Upper lobe of right lung (tissue), 1 donor: ENCODE data around the gene OR6V1. TPM values are rescaled to one million over a fixed set of nuclear protein-coding genes. Genes with fewer than 3 reads are reported as not detected.
"Not testable (repeated sequence)": the region's sequence is repeated elsewhere in the genome, so short reads cannot be mapped to it uniquely, and the experiment has no call there.

ENCODE experiments used
- ATAC-seq: fragments of 200-7000 bp; cut with Tn5 transposase; one replicate; pipeline ENCODE4 v1.9.1; 2020; ENCODE audit warnings: mild to moderate bottlenecking, moderate library complexity
- DNase-seq: peaks from one replicate; pipeline ENCODE4 v3.0.0-alpha.2; 2020
- H3K27ac ChIP-seq: fragments of 200-600 bp; one replicate; pipeline ENCODE4 v1.8.0; 2022
- H3K27me3 ChIP-seq: fragments of 200-600 bp; one replicate; pipeline ENCODE4 v1.8.0; 2022; ENCODE audit warnings: mild to moderate bottlenecking
- H3K36me3 ChIP-seq: fragments of 200-600 bp; one replicate; pipeline ENCODE4 v1.8.0; 2022
- H3K4me1 ChIP-seq: fragments of 200-600 bp; one replicate; pipeline ENCODE4 v1.8.0; 2022
- H3K4me3 ChIP-seq: fragments of 200-600 bp; one replicate; pipeline ENCODE4 v1.8.0; 2022; ENCODE audit warnings: mild to moderate bottlenecking
- H3K9me3 ChIP-seq: fragments of 200-600 bp; one replicate; pipeline ENCODE4 v1.8.0; 2022
- intact Hi-C: fragments of 100-400 bp; cut with DNase I; formaldehyde crosslinking; loops from one replicate; pipeline ENCODE4 v1.11.0; 2022
- total RNA-seq: library from RNA; stranded (reverse); fragmentation: NEBNext Ultra II Directional; extraction: Animal tissue kit (Norgen Biotek cat#: 25700); gene quantifications from one replicate; pipeline ENCODE4 v1.2.1, GENCODE V29; 2021
- TF ChIP-seq, protein P1 (sequence below): fragments of 200-600 bp; IDR thresholded peaks from one replicate; pipeline ENCODE4 v1.8.0; 2022; ENCODE audit warnings: antibody characterized with exemption
- donor health status: DM: no; HTN: yes; CAD: no; lungs with severe emphysema.

Gene OR6V1
- total RNA-seq, 1 donor from 2014 or later, result not detected

- Histone ChIP-seq H3K4me3 (no peak overlapping the region), H3K27me3 (no peaks in the 10 kb centered on the region), H3K27ac (no peak overlapping the region), H3K9me3 (no peaks in the 10 kb centered on the region), H3K4me1 (no peaks in the 10 kb centered on the region), H3K36me3 (no peaks in the 10 kb centered on the region)
- TF ChIP-seq, protein P1, sequence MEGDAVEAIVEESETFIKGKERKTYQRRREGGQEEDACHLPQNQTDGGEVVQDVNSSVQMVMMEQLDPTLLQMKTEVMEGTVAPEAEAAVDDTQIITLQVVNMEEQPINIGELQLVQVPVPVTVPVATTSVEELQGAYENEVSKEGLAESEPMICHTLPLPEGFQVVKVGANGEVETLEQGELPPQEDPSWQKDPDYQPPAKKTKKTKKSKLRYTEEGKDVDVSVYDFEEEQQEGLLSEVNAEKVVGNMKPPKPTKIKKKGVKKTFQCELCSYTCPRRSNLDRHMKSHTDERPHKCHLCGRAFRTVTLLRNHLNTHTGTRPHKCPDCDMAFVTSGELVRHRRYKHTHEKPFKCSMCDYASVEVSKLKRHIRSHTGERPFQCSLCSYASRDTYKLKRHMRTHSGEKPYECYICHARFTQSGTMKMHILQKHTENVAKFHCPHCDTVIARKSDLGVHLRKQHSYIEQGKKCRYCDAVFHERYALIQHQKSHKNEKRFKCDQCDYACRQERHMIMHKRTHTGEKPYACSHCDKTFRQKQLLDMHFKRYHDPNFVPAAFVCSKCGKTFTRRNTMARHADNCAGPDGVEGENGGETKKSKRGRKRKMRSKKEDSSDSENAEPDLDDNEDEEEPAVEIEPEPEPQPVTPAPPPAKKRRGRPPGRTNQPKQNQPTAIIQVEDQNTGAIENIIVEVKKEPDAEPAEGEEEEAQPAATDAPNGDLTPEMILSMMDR, result no peak
- no peak for DNase-seq
- intact Hi-C loops, result no loop called here
- ATAC-seq, result no peak
Measured at GRCh38 chr7:143069912-143070500, 17.9 kb downstream of the OR6V1 start.

- Histone ChIP-seq H3K27me3 (no peaks in the 10 kb centered on the region), H3K9me3 (no peaks in the 10 kb centered on the region), H3K27ac (no peak overlapping the region), H3K4me1 (no peaks in the 10 kb centered on the region), H3K4me3 (no peak overlapping the region), H3K36me3 (no peaks in the 10 kb centered on the region)
- TF ChIP-seq, protein P1, result no peak
- ATAC-seq (no peak), DNase-seq (no peak)
- intact Hi-C loops, result no loop called here
Measured at GRCh38 chr7:143073556-143073955, 21.4 kb downstream of the OR6V1 start.

DNA sequence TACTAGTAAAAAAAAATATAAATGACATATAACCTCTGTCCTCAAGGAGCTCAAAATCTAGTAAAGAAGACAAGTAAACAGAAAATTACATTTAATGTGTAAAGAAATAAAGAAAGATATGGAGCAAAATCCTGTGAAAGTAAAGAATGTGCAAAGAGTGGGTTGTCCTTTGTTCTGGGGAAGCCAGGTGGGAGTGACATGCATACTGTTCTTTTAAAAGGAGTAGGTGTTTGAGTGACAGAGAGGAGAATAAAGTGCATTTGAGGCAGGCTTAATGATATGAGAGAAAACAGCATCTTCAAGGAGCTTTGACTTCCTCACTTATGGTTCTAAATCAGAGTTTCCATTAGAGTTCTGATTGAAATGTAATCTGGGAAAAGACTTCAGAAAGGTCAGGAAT, 22.0 kb downstream of the OR6V1 start:
- ATAC-seq, result no peak
- intact Hi-C loops, result no loop called here

GRCh38 chr7:143085109-143085508, 33.0 kb downstream of the OR6V1 start:
- intact Hi-C loops, result no loop called here
- Histone ChIP-seq H3K9me3 (no peaks in the 10 kb centered on the region), H3K27me3 (no peaks in the 10 kb centered on the region), H3K36me3 (no peaks in the 10 kb centered on the region), H3K4me3 (no peak overlapping the region), H3K4me1 (no peaks in the 10 kb centered on the region), H3K27ac (no peak overlapping the region)
- DNase-seq, result no peak
- ATAC-seq, result no peak
- TF ChIP-seq, protein P1, result no peak

More for the DNA sequence above, 22.0 kb downstream of the OR6V1 start:
- H3K36me3 ChIP-seq, result no peaks in the 10 kb centered on the region
- H3K27me3 ChIP-seq, result no peaks in the 10 kb centered on the region
- no peak overlapping the region for H3K27ac ChIP-seq
- H3K4me3 ChIP-seq, result no peak overlapping the region
- TF ChIP-seq, protein P1, result no peak
- H3K9me3 ChIP-seq, result no peaks in the 10 kb centered on the region
- no peaks in the 10 kb centered on the region for H3K4me1 ChIP-seq
- DNase-seq, result no peak

- ATAC-seq, H3K27me3 ChIP-seq, H3K4me3 ChIP-seq, DNase-seq, intact Hi-C loops, H3K4me1 ChIP-seq, H3K27ac ChIP-seq, H3K36me3 ChIP-seq, H3K9me3 ChIP-seq: not testable (repeated sequence)
Measured at GRCh38 chr7:143085610-143086009, 33.5 kb downstream of the OR6V1 start.

DNA sequence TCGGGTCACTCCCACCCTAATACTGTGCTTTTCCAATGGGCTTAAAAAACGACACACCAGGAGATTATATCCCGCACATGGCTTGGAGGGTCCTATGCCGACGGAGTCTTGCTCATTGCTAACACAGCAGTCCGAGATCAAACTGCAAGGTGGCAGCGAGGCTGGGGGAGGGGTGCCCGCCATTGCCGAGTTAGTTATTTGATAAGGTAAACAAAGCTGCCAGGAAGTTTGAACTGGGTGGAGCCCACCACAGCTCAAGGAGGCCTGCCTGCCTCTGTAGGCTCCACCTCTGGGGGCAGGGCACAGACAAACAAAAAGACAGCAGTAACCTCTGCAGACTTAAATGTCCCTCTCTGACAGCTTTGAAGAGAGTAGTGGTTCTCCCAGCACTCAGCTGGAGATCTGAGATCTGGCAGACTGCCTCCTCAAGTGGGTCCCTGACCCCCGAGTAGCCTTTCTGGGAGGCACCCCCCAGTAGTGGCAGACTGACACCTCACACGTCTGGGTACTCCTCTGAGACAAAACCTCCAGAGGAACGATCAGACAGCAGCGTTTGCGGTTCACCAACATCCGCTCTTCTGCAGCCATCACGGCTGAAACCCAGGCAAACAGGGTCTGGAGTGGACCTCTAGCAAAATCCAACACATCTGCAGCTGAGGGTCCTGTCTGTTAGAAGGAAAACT, 36.5 kb downstream of the OR6V1 start:
- intact Hi-C loops, H3K27ac ChIP-seq, H3K27me3 ChIP-seq, H3K9me3 ChIP-seq, ATAC-seq, H3K36me3 ChIP-seq, DNase-seq, H3K4me3 ChIP-seq, H3K4me1 ChIP-seq: not testable (repeated sequence)
